ENCODE data around the gene ATP5F1E. TPM values are rescaled to one million over a fixed set of nuclear protein-coding genes. Genes with fewer than 3 reads are reported as not detected.

The ATP5F1E gene
- total RNA-seq, 1 donor from 2014 or later: 86.1 TPM

DNA sequence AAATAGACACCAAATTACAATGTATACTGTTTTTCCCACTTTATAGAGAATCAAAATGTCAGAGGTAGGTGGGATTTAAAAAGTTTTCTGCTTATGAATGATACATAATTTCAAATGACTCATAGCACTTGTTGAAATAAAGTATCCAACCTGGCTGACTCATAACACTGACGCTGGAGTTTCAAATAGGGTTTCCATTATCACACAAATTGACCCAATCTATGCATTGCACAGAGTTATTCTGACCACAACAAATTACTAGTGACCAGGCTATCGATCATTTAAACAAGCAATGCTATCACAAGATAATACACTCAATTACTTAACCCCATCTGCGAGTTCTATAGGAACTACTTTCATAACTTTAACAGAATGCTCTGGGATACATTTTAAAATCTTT is 42.3 kb upstream of the ATP5F1E start:
- POLR2A ChIA-PET: no interaction called here
- intact Hi-C loops (cut with micrococcal nuclease): loop anchor here (5.0 kb wide), 1 partner anchor 423 kb away; no protein-coding TSS in a partner anchor
- Mint-ChIP-seq H3K27me3 (peaks cover 18% of the 10 kb centered on the region), H3K27ac (no peak overlapping the region), H3K4me1 (peaks cover 31% of the 10 kb centered on the region), H3K36me3 (ENCODE audit: low read depth) (no peaks in the 10 kb centered on the region), H3K9me3 (no peaks in the 10 kb centered on the region), H3K4me3 (no peak overlapping the region)
- ATAC-seq (ENCODE audit: low read depth): no peak
- DNase-seq: no peak
- CTCF ChIA-PET: no interaction called here
- TF ChIP-seq, protein P1, sequence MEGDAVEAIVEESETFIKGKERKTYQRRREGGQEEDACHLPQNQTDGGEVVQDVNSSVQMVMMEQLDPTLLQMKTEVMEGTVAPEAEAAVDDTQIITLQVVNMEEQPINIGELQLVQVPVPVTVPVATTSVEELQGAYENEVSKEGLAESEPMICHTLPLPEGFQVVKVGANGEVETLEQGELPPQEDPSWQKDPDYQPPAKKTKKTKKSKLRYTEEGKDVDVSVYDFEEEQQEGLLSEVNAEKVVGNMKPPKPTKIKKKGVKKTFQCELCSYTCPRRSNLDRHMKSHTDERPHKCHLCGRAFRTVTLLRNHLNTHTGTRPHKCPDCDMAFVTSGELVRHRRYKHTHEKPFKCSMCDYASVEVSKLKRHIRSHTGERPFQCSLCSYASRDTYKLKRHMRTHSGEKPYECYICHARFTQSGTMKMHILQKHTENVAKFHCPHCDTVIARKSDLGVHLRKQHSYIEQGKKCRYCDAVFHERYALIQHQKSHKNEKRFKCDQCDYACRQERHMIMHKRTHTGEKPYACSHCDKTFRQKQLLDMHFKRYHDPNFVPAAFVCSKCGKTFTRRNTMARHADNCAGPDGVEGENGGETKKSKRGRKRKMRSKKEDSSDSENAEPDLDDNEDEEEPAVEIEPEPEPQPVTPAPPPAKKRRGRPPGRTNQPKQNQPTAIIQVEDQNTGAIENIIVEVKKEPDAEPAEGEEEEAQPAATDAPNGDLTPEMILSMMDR (IDR thresholded peaks at IDR 0.05): no peak

DNA sequence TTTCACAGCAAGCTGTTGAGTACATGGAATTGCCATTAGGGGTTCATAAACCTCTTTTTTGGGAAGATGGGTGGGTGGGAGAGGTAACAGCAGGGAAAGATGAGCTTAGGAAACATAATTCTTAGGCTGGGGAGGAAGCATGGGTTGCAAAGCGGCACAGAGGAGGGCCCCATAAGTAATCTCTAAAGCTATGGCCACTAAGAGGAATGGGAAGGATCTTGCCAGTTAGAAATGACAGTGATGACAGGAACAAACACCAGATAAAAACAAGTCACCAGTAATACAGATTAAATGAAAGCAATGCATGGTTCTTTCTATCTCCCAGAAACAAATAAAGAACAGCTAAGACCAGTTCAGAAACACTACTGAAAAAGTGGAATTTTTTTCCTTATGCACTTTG is 41.4 kb upstream of the ATP5F1E start:
- Mint-ChIP-seq H3K4me1 (peaks cover 31% of the 10 kb centered on the region), H3K36me3 (ENCODE audit: low read depth) (no peaks in the 10 kb centered on the region), H3K4me3 (no peak overlapping the region), H3K27ac (no peak overlapping the region), H3K27me3 (peaks cover 18% of the 10 kb centered on the region), H3K9me3 (no peaks in the 10 kb centered on the region)
- TF ChIP-seq, protein P1 (IDR thresholded peaks at IDR 0.05): no peak
- intact Hi-C loops (cut with micrococcal nuclease): loop anchor here (5.0 kb wide), 1 partner anchor 424 kb away; no protein-coding TSS in a partner anchor
- POLR2A ChIA-PET: interaction anchor here (0.6 kb wide), 1 partner anchor 144 kb away, joined by 5 read pairs; no protein-coding TSS in a partner anchor
- no peak for DNase-seq
- ATAC-seq (ENCODE audit: low read depth): no peak
- CTCF ChIA-PET: no interaction called here

DNA sequence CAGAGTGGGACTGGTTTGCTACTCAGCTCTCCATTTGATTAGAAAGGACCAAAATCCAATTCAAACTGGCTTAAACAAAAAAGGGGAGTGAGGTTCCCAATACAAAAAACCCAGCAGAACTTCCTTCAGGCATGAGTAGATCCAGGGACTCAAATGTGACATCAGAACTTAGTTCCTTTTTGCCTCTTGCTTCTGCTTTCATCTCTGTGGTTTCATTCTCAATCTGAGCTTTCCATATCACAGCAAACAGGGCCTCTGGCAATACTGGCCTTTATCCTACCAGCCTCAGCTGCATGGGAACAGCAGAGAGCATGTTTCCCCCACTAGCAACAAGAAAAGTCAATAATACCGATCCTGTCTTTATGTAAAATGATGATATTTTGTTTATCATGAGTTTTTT is 39.1 kb upstream of the ATP5F1E start:
- ChIA-PET CTCF (interaction anchor here (0.5 to 1.3 kb wide), 5 partner anchors 11 to 201 kb away, joined by 3 to 5 read pairs (median 3); no protein-coding TSS in a partner anchor), POLR2A (interaction anchor here (0.9 to 1.1 kb wide), 2 partner anchors 16 to 39 kb away, joined by 3 read pairs; partner anchors contain the start of gene ATP5F1E)
- TF ChIP-seq, protein P1 (IDR thresholded peaks at IDR 0.05): no peak
- peaks cover 14% of the 10 kb centered on the region for H3K27me3 Mint-ChIP-seq
- peak overlapping the region; percentile 25 for H3K27ac Mint-ChIP-seq
- peaks cover 20% of the 10 kb centered on the region for H3K4me1 Mint-ChIP-seq
- H3K9me3 Mint-ChIP-seq: no peaks in the 10 kb centered on the region
- H3K36me3 Mint-ChIP-seq (ENCODE audit: low read depth): no peaks in the 10 kb centered on the region
- intact Hi-C loops (cut with micrococcal nuclease): loop anchor here (2.0 to 5.0 kb wide), 2 partner anchors 66 to 426 kb away; no protein-coding TSS in a partner anchor
- DNase-seq: no peak
- peak; percentile 90 for ATAC-seq (ENCODE audit: low read depth)
- H3K4me3 Mint-ChIP-seq: no peak overlapping the region

DNA sequence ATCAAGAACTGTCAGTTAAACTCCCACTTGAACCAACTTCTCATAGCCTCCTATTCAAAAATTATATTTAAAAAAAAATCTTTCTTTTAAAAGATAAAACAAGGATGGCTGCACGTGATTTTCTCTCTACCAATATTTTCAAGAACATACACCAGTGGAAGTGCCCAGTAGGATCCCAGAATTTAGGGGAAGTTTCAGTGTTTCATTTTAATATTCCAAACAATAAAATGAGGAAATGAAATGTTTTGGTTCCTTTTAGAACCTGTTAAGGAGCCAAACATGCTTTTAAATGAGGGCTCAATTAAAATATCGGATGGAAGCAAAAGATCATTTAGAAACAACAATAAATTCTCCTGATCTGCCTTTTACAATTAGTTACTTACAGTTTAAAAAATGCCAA is 36.9 kb upstream of the ATP5F1E start:
- Mint-ChIP-seq H3K4me1 (peaks cover 18% of the 10 kb centered on the region), H3K27ac (no peak overlapping the region), H3K9me3 (no peaks in the 10 kb centered on the region), H3K27me3 (peaks cover 5% of the 10 kb centered on the region), H3K36me3 (ENCODE audit: low read depth) (no peaks in the 10 kb centered on the region), H3K4me3 (no peak overlapping the region)
- ChIA-PET CTCF (no interaction called here), POLR2A (no interaction called here)
- no peak for ATAC-seq (ENCODE audit: low read depth)
- intact Hi-C loops (cut with micrococcal nuclease): no loop called here
- DNase-seq: no peak
- TF ChIP-seq, protein P1 (IDR thresholded peaks at IDR 0.05): no peak

DNA sequence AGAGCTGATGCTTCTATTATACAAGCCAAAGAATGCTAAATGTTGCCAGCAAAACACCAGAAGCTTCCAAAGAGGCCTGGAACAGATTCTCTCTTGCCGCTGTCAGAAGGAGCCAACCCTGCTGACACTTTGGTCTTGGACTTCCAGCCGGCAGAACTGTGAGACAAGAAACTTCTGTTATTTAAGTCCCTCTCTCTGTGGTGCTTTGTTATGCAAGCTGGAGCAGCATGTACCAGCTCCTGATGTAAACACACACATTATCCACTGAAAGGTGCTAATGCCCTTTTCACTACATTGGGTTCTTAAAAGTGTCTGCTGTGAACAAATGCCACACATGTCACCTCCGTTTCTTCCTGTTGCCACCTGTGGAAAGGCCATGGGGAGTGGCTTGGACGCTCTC is 36.4 kb upstream of the ATP5F1E start:
- intact Hi-C loops (cut with micrococcal nuclease): no loop called here
- TF ChIP-seq, protein P1 (IDR thresholded peaks at IDR 0.05): no peak
- Mint-ChIP-seq H3K27me3 (peaks cover 9% of the 10 kb centered on the region), H3K4me1 (peaks cover 18% of the 10 kb centered on the region), H3K9me3 (no peaks in the 10 kb centered on the region), H3K36me3 (ENCODE audit: low read depth) (no peaks in the 10 kb centered on the region), H3K4me3 (no peak overlapping the region), H3K27ac (no peak overlapping the region)
- DNase-seq: no peak
- CTCF ChIA-PET: interaction anchor here (1.2 kb wide), 1 partner anchor 140 kb away, joined by 3 read pairs; no protein-coding TSS in a partner anchor
- POLR2A ChIA-PET: no interaction called here
- ATAC-seq (ENCODE audit: low read depth): no peak
